Neural progenitor cell (in vitro differentiated cells): ENCODE data around the gene SBF2.

Experiments used
- CTCF ChIP-seq: fragments of 200-600 bp; sonication (generic); IDR thresholded peaks from 2 replicates; pipeline ENCODE4 v1.5.1; 2017; ENCODE audit warnings: antibody characterized with exemption, mild to moderate bottlenecking
- EZH2 ChIP-seq: fragments of 200-600 bp; sonication (generic); IDR thresholded peaks from 2 replicates; pipeline ENCODE4 v1.6.1; 2017; ENCODE audit warnings: antibody characterized with exemption, mild to moderate bottlenecking, moderate library complexity

GRCh38 chr11:9840460-9841004 is 453.5 kb downstream of the SBF2 start:
- TF ChIP-seq CTCF (no peak), EZH2 (no peak)
